ENCODE data around the gene COPB2.

GRCh38 chr3:139427283-139428060 lies 38.0 kb upstream of the COPB2 start:
- TF ChIP-seq SIX5 (IDR thresholded peaks at IDR 0.05; ENCODE audit: low read depth, low read length, severe bottlenecking) (no peak), SUPT20H (IDR thresholded peaks at IDR 0.05; ENCODE audit: borderline replicate concordance, control insufficient read depth, low read depth, low read length) (no peak), POLR2AphosphoS2 (IDR thresholded peaks at IDR 0.05; ENCODE audit: low read depth, low read length) (no peak), PKNOX1 (IDR thresholded peaks at IDR 0.05) (no peak), CTCF (IDR thresholded peaks at IDR 0.05 in 2 of 3, conservative IDR thresholded peaks at IDR 0.05 in 1 of 3; ENCODE audit: control insufficient read depth in 2 of 3, extremely low read depth in 1 of 3, insufficient read depth in 1 of 3, low read depth in 3 of 3, low read length in 3 of 3) (peak; percentile 67 to 79 (median 77)), NFIC (IDR thresholded peaks at IDR 0.05; ENCODE audit: low read depth, low read length) (no peak), HDGF (IDR thresholded peaks at IDR 0.05) (no peak), EP300 (IDR thresholded peaks at IDR 0.05; ENCODE audit: borderline replicate concordance in 1 of 2, control insufficient read depth in 1 of 2, low read depth in 2 of 2, low read length in 2 of 2) (no peak), RCOR1 (conservative IDR thresholded peaks at IDR 0.05; ENCODE audit: low read depth, low read length) (no peak)
- TF ChIP-seq, protein P1, sequence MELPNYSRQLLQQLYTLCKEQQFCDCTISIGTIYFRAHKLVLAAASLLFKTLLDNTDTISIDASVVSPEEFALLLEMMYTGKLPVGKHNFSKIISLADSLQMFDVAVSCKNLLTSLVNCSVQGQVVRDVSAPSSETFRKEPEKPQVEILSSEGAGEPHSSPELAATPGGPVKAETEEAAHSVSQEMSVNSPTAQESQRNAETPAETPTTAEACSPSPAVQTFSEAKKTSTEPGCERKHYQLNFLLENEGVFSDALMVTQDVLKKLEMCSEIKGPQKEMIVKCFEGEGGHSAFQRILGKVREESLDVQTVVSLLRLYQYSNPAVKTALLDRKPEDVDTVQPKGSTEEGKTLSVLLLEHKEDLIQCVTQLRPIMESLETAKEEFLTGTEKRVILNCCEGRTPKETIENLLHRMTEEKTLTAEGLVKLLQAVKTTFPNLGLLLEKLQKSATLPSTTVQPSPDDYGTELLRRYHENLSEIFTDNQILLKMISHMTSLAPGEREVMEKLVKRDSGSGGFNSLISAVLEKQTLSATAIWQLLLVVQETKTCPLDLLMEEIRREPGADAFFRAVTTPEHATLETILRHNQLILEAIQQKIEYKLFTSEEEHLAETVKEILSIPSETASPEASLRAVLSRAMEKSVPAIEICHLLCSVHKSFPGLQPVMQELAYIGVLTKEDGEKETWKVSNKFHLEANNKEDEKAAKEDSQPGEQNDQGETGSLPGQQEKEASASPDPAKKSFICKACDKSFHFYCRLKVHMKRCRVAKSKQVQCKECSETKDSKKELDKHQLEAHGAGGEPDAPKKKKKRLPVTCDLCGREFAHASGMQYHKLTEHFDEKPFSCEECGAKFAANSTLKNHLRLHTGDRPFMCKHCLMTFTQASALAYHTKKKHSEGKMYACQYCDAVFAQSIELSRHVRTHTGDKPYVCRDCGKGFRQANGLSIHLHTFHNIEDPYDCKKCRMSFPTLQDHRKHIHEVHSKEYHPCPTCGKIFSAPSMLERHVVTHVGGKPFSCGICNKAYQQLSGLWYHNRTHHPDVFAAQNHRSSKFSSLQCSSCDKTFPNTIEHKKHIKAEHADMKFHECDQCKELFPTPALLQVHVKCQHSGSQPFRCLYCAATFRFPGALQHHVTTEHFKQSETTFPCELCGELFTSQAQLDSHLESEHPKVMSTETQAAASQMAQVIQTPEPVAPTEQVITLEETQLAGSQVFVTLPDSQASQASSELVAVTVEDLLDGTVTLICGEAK (IDR thresholded peaks at IDR 0.05; ENCODE audit: borderline replicate concordance), result no peak
- TF ChIP-seq, protein P2, sequence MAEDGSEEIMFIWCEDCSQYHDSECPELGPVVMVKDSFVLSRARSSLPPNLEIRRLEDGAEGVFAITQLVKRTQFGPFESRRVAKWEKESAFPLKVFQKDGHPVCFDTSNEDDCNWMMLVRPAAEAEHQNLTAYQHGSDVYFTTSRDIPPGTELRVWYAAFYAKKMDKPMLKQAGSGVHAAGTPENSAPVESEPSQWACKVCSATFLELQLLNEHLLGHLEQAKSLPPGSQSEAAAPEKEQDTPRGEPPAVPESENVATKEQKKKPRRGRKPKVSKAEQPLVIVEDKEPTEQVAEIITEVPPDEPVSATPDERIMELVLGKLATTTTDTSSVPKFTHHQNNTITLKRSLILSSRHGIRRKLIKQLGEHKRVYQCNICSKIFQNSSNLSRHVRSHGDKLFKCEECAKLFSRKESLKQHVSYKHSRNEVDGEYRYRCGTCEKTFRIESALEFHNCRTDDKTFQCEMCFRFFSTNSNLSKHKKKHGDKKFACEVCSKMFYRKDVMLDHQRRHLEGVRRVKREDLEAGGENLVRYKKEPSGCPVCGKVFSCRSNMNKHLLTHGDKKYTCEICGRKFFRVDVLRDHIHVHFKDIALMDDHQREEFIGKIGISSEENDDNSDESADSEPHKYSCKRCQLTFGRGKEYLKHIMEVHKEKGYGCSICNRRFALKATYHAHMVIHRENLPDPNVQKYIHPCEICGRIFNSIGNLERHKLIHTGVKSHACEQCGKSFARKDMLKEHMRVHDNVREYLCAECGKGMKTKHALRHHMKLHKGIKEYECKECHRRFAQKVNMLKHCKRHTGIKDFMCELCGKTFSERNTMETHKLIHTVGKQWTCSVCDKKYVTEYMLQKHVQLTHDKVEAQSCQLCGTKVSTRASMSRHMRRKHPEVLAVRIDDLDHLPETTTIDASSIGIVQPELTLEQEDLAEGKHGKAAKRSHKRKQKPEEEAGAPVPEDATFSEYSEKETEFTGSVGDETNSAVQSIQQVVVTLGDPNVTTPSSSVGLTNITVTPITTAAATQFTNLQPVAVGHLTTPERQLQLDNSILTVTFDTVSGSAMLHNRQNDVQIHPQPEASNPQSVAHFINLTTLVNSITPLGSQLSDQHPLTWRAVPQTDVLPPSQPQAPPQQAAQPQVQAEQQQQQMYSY (CRISPR knock-in tag; IDR thresholded peaks at IDR 0.05), result no peak
- TF ChIP-seq, protein P3, sequence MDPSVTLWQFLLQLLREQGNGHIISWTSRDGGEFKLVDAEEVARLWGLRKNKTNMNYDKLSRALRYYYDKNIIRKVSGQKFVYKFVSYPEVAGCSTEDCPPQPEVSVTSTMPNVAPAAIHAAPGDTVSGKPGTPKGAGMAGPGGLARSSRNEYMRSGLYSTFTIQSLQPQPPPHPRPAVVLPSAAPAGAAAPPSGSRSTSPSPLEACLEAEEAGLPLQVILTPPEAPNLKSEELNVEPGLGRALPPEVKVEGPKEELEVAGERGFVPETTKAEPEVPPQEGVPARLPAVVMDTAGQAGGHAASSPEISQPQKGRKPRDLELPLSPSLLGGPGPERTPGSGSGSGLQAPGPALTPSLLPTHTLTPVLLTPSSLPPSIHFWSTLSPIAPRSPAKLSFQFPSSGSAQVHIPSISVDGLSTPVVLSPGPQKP (IDR thresholded peaks at IDR 0.05; ENCODE audit: low read depth, low read length), result no peak
- TF ChIP-seq, protein P4, sequence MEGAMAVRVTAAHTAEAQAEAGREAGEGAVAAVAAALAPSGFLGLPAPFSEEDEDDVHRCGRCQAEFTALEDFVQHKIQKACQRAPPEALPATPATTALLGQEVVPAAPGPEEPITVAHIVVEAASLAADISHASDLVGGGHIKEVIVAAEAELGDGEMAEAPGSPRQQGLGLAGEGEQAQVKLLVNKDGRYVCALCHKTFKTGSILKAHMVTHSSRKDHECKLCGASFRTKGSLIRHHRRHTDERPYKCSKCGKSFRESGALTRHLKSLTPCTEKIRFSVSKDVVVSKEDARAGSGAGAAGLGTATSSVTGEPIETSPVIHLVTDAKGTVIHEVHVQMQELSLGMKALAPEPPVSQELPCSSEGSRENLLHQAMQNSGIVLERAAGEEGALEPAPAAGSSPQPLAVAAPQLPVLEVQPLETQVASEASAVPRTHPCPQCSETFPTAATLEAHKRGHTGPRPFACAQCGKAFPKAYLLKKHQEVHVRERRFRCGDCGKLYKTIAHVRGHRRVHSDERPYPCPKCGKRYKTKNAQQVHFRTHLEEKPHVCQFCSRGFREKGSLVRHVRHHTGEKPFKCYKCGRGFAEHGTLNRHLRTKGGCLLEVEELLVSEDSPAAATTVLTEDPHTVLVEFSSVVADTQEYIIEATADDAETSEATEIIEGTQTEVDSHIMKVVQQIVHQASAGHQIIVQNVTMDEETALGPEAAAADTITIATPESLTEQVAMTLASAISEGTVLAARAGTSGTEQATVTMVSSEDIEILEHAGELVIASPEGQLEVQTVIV (IDR thresholded peaks at IDR 0.05; ENCODE audit: borderline replicate concordance, partially characterized antibody), result no peak
